Measurements from ENCODE around the gene HOXD1.

Gene HOXD1

GRCh38 chr2:176187899-176188773 is at the start of gene HOXD1:
Gene HOXD1, plus strand, starts transcription at chr2:176188668. Its CDS starts 134 bp downstream, at chr2:176188802.
- DNase-seq, result peak; percentile 75

- DNase-seq, result no peak
These were observed 49.4 kb upstream of the HOXD1 start for GRCh38 chr2:176138923-176139660.

GRCh38 chr2:176139661-176140512 is 48.6 kb upstream of the HOXD1 start:
- no peak for DNase-seq

GRCh38 chr2:176140513-176141317 is 47.8 kb upstream of the HOXD1 start:
- peak; percentile 80 for DNase-seq

GRCh38 chr2:176142281-176142680 is 46.2 kb upstream of the HOXD1 start:
- no peak for DNase-seq

DNA sequence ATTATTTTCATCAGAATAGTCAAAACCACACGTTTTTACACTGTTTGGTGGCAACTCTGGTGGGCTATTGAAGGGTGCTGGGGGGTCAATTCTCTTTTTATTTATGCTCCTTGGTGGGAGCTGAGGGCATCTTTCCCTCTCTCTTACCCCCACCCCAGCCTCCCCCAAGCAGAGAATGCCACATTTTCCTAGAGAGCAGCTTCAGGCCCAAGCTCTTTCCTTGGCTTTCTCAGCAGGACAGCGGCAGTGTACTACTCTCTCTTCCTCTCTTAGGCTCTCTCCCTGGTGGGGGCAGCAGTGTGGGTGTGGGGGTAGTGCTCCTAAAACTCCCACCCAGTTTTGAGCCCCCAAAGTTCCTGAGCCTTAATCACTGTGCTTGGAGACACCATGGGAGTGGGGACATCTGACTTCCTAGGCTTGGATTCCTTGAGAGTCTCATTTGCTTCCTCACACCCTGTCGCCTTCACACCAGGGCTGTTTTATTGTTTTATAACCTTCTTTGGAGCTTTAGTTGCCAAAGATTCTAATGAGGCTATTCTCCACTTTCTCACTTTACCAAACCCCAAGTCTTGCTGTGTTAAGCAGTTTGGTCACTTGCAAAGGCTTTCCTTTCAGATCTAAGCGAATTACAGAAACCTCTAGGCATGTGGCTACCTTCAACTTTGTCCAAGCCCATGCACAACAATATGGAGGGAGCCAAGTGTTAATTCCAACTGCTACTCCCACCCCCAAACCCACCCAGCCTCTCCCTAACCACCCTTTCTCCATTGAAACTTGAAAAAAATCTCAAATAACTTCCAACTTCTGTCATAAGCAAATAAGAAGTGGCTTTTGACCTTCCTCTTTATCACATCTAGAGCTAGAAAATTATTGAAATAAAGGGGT is 43.1 kb upstream of the HOXD1 start:
- no peak for DNase-seq

DNA sequence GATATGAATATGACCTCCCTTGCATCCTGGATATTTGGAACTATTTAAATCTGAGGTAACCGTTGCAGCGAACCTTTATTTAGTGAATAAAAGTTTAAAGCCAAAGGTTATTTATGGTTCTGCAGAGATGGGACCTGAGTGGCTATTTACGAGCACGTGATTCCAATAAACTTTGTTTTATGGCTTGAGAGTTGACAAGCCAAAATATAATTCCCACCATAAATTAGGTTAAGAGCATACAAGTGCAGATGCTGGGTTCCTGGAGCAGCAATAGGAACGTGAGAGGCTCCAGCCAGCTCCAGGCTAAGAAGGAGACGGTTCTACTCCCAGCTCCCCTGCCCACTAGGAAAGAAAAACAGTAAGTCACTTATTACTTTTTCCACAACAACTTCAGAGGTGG is 42.4 kb upstream of the HOXD1 start:
- DNase-seq, result no peak

GRCh38 chr2:176146645-176147044 is 41.8 kb upstream of the HOXD1 start:
- DNase-seq, result no peak

- DNase-seq, result no peak
These were observed 41.2 kb upstream of the HOXD1 start for GRCh38 chr2:176147210-176147799.

GRCh38 chr2:176147800-176148496 is 40.5 kb upstream of the HOXD1 start:
- no peak for DNase-seq

DNA sequence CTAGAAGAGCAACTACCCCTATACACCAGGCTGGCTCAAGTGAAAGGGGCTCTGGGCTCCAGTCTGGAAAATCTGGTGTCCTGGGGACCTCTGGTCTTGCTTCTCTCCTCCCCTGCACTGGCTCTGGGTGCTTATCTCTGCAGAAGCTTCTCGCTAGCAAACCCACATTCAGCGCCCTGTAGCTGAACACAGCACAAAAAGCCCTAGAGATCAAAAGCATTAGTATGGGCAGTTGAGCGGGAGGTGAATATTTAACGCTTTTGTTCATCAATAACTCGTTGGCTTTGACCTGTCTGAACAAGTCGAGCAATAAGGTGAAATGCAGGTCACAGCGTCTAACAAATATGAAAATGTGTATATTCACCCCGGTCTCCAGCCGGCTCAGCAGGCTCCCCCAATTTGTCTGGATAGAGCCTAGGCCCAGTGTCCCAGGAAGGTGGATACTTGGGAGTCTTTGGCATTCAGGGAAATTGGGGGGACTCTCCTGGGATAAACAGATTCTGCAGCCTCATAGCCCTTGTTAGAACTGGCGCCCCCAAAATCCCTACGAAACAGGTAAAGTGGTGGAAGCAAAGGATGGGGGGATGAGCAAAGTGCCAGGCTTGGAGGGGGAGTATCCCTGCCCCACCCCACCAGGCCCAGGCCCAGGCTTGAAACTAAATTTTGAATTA is 39.6 kb upstream of the HOXD1 start:
- DNase-seq, result no peak

DNA sequence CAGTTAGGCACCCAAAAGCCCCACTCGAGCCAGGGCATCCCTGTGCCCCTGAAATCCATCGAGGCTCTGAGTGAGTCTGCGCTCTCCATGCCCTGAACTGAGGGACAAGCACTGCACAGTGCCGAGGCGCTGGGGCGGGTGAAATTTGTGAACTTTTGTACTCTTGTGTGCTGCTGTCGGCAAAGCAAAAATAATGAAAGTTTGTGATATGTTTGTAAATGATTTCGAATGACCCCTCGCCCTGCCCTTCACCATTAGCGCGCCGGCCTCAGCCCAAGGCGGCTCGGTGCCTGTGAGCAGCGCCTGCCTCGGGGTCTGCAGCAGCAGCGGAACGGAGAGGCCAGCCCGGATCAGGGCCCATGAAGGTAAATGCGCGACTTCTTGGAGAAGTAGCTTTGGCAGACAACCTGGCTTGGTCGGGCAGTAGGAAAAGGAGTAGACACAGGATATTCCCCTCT is 39.0 kb upstream of the HOXD1 start:
- no peak for DNase-seq

GRCh38 chr2:176149939-176150583 is 38.4 kb upstream of the HOXD1 start:
- no peak for DNase-seq

DNA sequence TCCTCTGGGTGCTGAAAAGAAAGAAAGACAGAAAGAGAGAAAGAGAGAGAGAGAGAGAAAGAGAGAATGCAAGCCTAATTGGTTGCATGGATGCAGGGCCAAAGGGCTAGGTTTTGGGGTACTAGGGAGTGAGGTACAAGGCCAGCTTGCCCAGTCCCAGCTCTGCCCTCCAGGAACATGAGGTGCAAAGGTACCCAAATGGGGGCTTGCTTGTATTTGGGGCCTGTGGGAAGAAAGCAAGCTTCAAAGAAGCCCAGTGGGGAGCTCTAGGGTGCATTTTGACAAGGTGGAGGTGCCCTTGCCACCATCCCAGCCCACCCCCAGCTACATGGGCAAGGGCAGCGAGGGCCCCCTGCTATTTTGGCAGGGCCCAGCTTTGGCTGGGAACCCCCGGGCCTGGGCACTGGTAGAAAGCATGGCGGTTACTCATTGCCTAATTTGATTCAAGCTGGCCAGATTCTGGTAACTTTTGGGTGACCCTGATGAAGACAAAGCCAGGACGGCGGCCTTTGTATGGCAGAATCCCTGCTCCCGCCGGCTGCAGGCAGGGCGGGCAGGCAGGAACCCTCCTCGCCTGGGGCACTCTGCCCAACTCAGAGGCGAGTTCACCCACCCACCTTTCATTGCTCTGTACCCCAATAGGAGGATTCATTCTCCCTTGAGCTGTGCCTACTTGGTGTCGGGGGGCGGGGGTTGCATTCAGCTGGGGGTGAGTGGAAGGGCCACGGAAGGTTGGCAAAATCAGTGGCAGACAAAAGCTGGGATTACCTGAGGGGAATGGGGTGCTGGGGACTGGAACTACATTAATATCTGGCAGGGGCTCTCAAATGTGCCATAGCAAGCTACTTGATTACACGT is 37.7 kb upstream of the HOXD1 start:
- DNase-seq, result no peak

DNA sequence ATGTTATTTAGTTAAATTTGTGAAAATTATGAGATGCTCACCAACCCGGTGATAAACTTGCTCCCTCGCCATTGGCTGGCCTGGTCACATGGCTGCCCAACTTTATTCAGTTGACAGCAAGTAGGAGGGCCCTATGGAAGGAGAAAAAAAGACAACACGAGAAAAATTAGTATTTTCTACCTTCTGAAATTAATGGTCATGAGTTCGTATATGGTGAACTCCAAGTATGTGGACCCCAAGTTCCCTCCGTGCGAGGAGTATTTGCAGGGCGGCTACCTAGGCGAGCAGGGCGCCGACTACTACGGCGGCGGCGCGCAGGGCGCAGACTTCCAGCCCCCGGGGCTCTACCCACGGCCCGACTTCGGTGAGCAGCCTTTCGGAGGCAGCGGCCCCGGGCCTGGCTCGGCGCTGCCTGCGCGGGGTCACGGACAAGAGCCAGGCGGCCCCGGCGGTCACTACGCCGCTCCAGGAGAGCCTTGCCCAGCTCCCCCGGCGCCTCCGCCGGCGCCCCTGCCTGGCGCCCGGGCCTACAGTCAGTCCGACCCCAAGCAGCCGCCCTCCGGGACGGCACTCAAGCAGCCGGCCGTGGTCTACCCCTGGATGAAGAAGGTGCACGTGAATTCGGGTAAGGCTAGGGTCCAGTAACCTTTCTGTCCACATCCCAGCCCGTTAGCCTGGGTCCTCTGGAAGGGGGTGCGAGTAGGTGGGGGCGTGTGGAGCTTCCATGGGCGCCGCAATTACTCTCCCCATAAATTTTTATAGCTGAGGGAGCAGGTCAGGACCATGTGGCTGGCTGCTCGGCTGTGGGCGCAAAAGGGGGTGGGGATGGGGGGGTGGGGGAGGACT is 36.8 kb upstream of the HOXD1 start, which contains the start of gene HOXD4:
Gene HOXD4 (plus strand): TSS at position 109 of the 846 bp plus-strand sequence. CDS start 84 bp downstream, at position 193.
- no peak for DNase-seq

DNA sequence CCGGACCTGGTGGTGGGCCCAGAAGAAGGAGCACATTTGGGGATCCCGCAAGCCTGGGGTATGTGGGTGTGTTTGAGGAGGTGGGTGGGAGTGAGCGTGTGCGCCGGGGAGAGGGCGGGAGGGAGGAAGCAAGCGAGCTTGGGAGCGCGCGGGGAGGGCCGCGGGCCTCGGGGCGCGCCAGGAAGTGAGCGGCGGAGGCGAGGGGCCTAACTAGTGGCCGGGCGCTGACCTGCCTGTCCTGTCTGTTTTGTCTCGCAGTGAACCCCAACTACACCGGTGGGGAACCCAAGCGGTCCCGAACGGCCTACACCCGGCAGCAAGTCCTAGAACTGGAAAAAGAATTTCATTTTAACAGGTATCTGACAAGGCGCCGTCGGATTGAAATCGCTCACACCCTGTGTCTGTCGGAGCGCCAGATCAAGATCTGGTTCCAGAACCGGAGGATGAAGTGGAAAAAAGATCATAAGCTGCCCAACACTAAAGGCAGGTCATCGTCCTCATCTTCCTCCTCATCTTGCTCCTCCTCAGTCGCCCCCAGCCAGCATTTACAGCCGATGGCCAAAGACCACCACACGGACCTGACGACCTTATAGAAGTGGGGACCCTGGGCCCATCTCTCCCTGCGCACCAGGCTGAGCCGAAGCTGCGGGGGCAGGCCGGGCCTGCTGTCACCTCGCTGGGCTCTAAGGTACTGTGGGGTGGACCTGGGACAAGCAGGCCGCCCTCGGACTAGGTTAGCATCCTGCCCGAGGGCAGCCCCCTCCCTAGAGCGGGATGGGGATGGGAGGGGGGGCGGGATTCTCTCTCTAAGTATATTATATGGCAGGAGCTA is 35.9 kb upstream of the HOXD1 start:
- DNase-seq, result no peak
